ENCODE data around the gene RGMA. TPM values are rescaled to one million over a fixed set of nuclear protein-coding genes. Genes with fewer than 3 reads are reported as not detected.
A peak's percentile ranks its signal among the peaks of the same experiment; 100 is the strongest.

Gene RGMA
- total and polyA plus RNA-seq, 5 donors: 9.2 to 16.4 (median 12.1) TPM

DNA sequence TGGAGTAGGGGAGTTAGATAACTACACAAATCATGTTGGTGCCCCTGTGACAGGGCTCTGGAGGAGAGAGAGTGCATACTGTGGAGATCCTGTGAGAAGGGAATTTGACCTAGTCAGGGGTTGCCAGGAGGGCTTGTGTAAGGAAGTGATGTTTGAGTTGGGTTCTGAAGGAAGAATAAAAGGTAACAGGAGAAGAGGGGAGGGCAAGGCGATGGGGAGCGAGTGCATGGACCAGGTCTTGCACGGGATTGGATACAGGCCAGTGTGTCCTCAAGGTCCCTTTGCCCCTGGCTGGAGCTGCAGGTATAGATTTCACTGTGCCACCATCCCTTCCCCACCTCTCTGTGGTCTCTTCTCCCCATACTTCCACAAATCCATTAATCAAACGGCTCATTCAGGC lies 83.9 kb downstream of the RGMA start:
- H3K9me3 ChIP-seq (ENCODE audit: control insufficient read depth, low read length): no peaks in the 10 kb centered on the region
- no peaks in the 10 kb centered on the region for H3K27me3 ChIP-seq (ENCODE audit: control insufficient read depth, insufficient read depth)
- no peaks in the 10 kb centered on the region for H3K4me1 ChIP-seq (ENCODE audit: control insufficient read depth, insufficient read depth, low read length)
- no peak overlapping the region for H3K27ac ChIP-seq (ENCODE audit: low read length)
- no peak for DNase-seq
- ATAC-seq: no peak
- WGBS: 89% methylated on average over 4 of the region's 4 CpGs
- H3K4me3 ChIP-seq (ENCODE audit: low read length): no peak overlapping the region
- intact Hi-C loops (cut with DNase I): loop anchor here in 1 of 4 donors (10.0 kb wide), 1 partner anchor 60 kb away; no protein-coding TSS in a partner anchor

GRCh38 chr15:93001881-93002280 lies 87.1 kb downstream of the RGMA start:
- intact Hi-C loops (cut with DNase I): loop anchor here in 1 of 4 donors (10.0 kb wide), 1 partner anchor 57 kb away; no protein-coding TSS in a partner anchor
- 90% methylated on average over 2 of the region's 2 CpGs for WGBS

DNA sequence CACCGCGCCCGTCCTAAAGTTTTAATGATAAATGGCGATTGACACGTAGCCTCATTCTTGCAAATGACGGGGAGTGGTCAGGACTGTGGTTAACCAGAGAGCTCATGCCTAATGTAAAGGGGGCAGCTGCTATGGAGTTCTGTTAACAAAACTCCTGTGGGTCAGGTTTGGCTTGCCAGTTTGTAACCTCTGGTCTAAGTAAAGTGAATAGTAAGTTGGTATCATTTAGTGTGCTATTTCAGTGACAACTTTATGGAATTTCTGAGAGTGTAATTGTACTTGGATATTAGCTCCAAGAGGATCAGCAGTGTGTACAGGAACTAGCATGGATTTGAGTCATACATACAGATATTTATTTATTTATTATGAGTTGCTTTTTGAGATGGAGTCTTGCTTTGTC lies 87.9 kb downstream of the RGMA start:
- DNase-seq (no peak), ATAC-seq (no peak)
- Histone ChIP-seq H3K4me1 (ENCODE audit: control insufficient read depth, insufficient read depth, low read length) (no peaks in the 10 kb centered on the region), H3K9me3 (ENCODE audit: control insufficient read depth, low read length) (no peaks in the 10 kb centered on the region), H3K4me3 (ENCODE audit: low read length) (no peak overlapping the region), H3K27me3 (ENCODE audit: control insufficient read depth, insufficient read depth) (no peaks in the 10 kb centered on the region), H3K27ac (ENCODE audit: low read length) (no peak overlapping the region)
- intact Hi-C loops (cut with DNase I): loop anchor here in 1 of 4 donors (10.0 kb wide), 1 partner anchor 56 kb away; no protein-coding TSS in a partner anchor
- WGBS: 95% methylated on average over 6 of the region's 6 CpGs

More at GRCh38 chr15:93001881-93002280, 87.1 kb downstream of the RGMA start:
- Histone ChIP-seq H3K4me1 (ENCODE audit: control insufficient read depth, insufficient read depth, low read length) (no peaks in the 10 kb centered on the region), H3K27ac (ENCODE audit: low read length) (no peak overlapping the region), H3K9me3 (ENCODE audit: control insufficient read depth, low read length) (no peaks in the 10 kb centered on the region), H3K27me3 (ENCODE audit: control insufficient read depth, insufficient read depth) (no peaks in the 10 kb centered on the region), H3K4me3 (ENCODE audit: low read length) (no peak overlapping the region)
- DNase-seq (no peak), ATAC-seq (no peak)

DNA sequence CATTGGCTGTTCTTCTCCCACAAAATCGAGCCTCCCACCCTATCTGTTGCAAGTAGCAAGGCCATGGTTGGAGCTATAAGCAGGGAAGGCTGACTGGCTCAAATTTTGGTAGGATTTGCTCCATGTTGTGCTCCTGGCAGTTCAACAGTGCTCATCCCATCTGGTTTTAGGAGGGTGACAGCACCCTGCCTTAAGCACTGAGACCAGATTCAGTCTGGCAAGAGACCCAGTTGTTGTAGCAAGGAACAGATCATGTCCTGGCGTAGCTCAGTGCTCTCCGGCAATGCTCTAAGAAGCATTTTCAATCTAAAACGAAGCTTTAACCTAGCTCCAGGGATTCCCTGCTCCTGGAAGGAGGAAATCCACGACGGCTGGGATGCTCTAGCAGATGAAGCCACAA lies 91.2 kb downstream of the RGMA start:
- intact Hi-C loops (cut with DNase I): loop anchor here in 1 of 4 donors (10.0 kb wide), 1 partner anchor 53 kb away; no protein-coding TSS in a partner anchor

GRCh38 chr15:92992720-92993119 lies 96.3 kb downstream of the RGMA start:
- peak; percentile 68 to 74 for ATAC-seq
- intact Hi-C loops (cut with DNase I): loop anchor here in 1 of 4 donors (10.0 kb wide), 1 partner anchor 48 kb away; no protein-coding TSS in a partner anchor

More for the DNA sequence above, 91.2 kb downstream of the RGMA start:
- H3K27me3 ChIP-seq (ENCODE audit: control insufficient read depth, insufficient read depth): no peaks in the 10 kb centered on the region
- ATAC-seq (no peak), DNase-seq (no peak)
- 95% methylated on average over 6 of the region's 6 CpGs for WGBS
- H3K4me1 ChIP-seq (ENCODE audit: control insufficient read depth, insufficient read depth, low read length): no peaks in the 10 kb centered on the region
- H3K4me3 ChIP-seq (ENCODE audit: low read length): no peak overlapping the region
- no peak overlapping the region for H3K27ac ChIP-seq (ENCODE audit: low read length)
- H3K9me3 ChIP-seq (ENCODE audit: control insufficient read depth, low read length): no peaks in the 10 kb centered on the region

DNA sequence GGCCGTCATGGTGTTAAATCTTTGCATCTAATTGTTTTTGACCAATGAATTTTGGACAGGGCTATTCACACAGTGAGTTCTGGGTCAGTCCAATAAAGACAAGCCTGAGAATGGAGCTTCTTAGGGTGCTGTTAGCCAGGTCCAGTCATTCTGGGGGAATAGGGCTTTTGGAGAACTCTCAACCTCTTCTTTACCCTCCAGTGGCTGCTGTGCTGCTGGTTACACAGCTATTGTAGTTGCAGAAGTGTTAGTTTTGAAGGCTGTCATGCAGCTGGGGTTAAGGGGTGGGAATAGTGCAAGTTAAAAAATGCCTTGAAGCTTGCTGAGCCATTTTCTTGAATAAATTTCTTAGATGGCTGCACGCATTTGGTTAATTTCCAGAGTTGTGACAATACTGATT lies 99.0 kb downstream of the RGMA start:
- no peak overlapping the region for H3K27ac ChIP-seq (ENCODE audit: low read length)
- no peaks in the 10 kb centered on the region for H3K27me3 ChIP-seq (ENCODE audit: control insufficient read depth, insufficient read depth)
- H3K4me1 ChIP-seq (ENCODE audit: control insufficient read depth, insufficient read depth, low read length): no peaks in the 10 kb centered on the region
- 93% methylated on average over 2 of the region's 2 CpGs for WGBS
- H3K4me3 ChIP-seq (ENCODE audit: low read length): no peak overlapping the region
- DNase-seq (no peak), ATAC-seq (no peak)
- no peaks in the 10 kb centered on the region for H3K9me3 ChIP-seq (ENCODE audit: control insufficient read depth, low read length)
- intact Hi-C loops (cut with DNase I): loop anchor here in 1 of 4 donors (10.0 kb wide), 1 partner anchor 45 kb away; no protein-coding TSS in a partner anchor

More at GRCh38 chr15:92992720-92993119, 96.3 kb downstream of the RGMA start:
- DNase-seq: peak in 1 of 3 donors; percentile 20
- H3K9me3 ChIP-seq (ENCODE audit: control insufficient read depth, low read length): no peaks in the 10 kb centered on the region
- no peak overlapping the region for H3K4me3 ChIP-seq (ENCODE audit: low read length)
- peak overlapping the region; percentile 64 for H3K27ac ChIP-seq (ENCODE audit: low read length)
- H3K4me1 ChIP-seq (ENCODE audit: control insufficient read depth, insufficient read depth, low read length): no peaks in the 10 kb centered on the region
- no peaks in the 10 kb centered on the region for H3K27me3 ChIP-seq (ENCODE audit: control insufficient read depth, insufficient read depth)
- WGBS: 70% methylated on average over 9 of the region's 9 CpGs

GRCh38 chr15:92989470-92989869 lies 99.5 kb downstream of the RGMA start:
- Histone ChIP-seq H3K27me3 (ENCODE audit: control insufficient read depth, insufficient read depth) (no peaks in the 10 kb centered on the region), H3K9me3 (ENCODE audit: control insufficient read depth, low read length) (no peaks in the 10 kb centered on the region), H3K27ac (ENCODE audit: low read length) (no peak overlapping the region), H3K4me1 (ENCODE audit: control insufficient read depth, insufficient read depth, low read length) (no peaks in the 10 kb centered on the region), H3K4me3 (ENCODE audit: low read length) (no peak overlapping the region)
- DNase-seq (no peak), ATAC-seq (no peak)
- intact Hi-C loops (cut with DNase I): no loop called here
- WGBS: 88% methylated on average over 2 of the region's 2 CpGs

Other genes starting within 250 kb of the RGMA start
- 10 to 100 TPM; 62.7 to 83.6 (median 65.1) TPM for gene CHD2, start 188.9 kb downstream of the RGMA start, total RNA-seq
- 28.4 TPM for gene CHD2, start 188.9 kb downstream of the RGMA start, polyA plus RNA-seq

All from right cardiac atrium (tissue), 5 donors.